Measurements from ENCODE around the gene MLLT6. TPM values are rescaled to one million over a fixed set of nuclear protein-coding genes. Genes with fewer than 3 reads are reported as not detected.

The MLLT6 gene
- total and polyA plus RNA-seq, 2 of the 13 experiments (the other 11 are each of a cell fraction or from before 2014, with no cell fraction given) = 50.7 to 69.5 TPM

DNA sequence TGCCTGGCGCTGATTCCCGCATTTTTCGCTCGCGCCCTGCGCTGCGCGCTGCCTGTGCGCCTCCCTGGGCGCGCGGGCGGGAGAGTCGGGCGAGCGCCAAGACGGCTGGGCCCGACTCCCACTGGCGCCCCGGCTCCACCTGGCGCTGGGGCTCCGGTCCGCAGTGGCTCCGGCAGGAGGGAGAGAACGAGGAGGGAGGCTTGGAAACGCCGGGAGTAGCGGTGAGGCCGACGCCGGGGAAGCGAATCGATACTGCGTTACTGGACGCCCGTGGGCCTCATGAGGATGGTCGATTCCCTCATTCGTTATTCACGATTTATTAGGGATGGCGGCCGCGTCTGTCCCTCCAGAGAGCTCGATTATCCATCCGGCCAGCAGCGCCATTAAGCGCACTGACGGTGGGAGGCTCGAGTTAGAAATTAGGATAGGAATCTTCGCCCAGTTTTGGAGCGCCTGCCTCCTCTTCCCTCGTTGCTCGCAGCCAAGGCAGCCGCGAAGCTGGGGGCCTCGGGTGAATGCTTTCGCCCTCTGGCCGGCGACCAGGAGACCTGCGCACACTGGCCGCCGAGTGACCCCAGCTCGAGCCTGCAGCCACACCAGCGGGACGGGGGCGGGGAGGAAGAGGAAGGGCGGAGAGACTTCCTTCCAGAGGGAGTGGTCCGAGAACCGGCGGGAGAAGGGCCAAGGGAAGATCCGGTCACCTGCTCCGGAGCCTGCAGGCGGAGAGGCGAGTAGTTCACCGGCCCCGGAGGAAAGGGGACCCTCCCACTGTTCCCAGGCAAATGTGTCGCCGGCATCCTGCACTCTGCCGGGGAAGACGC lies 44.4 kb downstream of the MLLT6 start (continued):
- TF ChIP-seq SALL2 (CRISPR knock-in tag; IDR thresholded peaks at IDR 0.05) (peak; percentile 88; the same call in 1 of the 2 replicates), TSC22D2 (CRISPR knock-in tag; IDR thresholded peaks at IDR 0.05; ENCODE audit: borderline replicate concordance) (0 out of 2 replicates have a peak, but pooled peaks have one; percentile 27), ONECUT2 (CRISPR knock-in tag; IDR thresholded peaks at IDR 0.05) (0 out of 2 replicates have a peak, but pooled peaks have one; percentile 19), ATF1 (CRISPR knock-in tag; IDR thresholded peaks at IDR 0.05) (no peak), NR2F1 (CRISPR knock-in tag; IDR thresholded peaks at IDR 0.05) (peak in 1 of 2 experiments; percentile 21; a peak in 1 of 4 replicates), POLR2AphosphoS5 (IDR thresholded peaks at IDR 0.05; ENCODE audit: low read depth, low read length) (peak; percentile 90), ATF4 (CRISPR knock-in tag; IDR thresholded peaks at IDR 0.05) (peak in 1 of 2 experiments; percentile 18; a peak in 1 of 4 replicates), KMT2B (CRISPR knock-in tag; IDR thresholded peaks at IDR 0.05) (peak; percentile 51; the same call in 1 of the 2 replicates), RORA (CRISPR knock-in tag; IDR thresholded peaks at IDR 0.05) (no peak), DR1 (CRISPR knock-in tag; IDR thresholded peaks at IDR 0.05) (peak; percentile 89), AGO1 (IDR thresholded peaks at IDR 0.05; ENCODE audit: low read depth, low read length, poor library complexity, severe bottlenecking) (peak; percentile 73), TARDBP (CRISPR knock-in tag; IDR thresholded peaks at IDR 0.05) (peak; percentile 87; the same call in 1 of the 2 replicates), HOXA7 (CRISPR knock-in tag; IDR thresholded peaks at IDR 0.05) (peak; percentile 70; the same call in 1 of the 2 replicates), FIP1L1 (IDR thresholded peaks at IDR 0.05; ENCODE audit: borderline replicate concordance, insufficient read depth, low read depth, low read length) (no peak), ZNF558 (CRISPR knock-in tag; IDR thresholded peaks at IDR 0.05; ENCODE audit: borderline replicate concordance) (peak; percentile 90), ZNF747 (CRISPR knock-in tag; IDR thresholded peaks at IDR 0.05; ENCODE audit: borderline replicate concordance) (peak; percentile 86; the same call in 1 of the 2 replicates), CCAR2 (optimal IDR thresholded peaks at IDR 0.05; ENCODE audit: low read depth, low read length) (no peak)
- TF ChIP-seq, protein P1, sequence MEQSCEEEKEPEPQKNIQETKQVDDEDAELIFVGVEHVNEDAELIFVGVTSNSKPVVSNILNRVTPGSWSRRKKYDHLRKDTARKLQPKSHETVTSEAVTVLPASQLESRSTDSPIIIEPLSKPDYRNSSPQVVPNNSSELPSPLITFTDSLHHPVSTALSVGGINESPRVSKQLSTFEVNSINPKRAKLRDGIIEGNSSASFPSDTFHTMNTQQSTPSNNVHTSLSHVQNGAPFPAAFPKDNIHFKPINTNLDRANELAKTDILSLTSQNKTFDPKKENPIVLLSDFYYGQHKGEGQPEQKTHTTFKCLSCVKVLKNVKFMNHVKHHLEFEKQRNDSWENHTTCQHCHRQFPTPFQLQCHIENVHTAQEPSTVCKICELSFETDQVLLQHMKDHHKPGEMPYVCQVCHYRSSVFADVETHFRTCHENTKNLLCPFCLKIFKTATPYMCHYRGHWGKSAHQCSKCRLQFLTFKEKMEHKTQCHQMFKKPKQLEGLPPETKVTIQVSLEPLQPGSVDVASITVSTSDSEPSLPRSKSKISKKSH (CRISPR knock-in tag; IDR thresholded peaks at IDR 0.05; ENCODE audit: borderline replicate concordance) = peak; percentile 76
- TF ChIP-seq, protein P2, sequence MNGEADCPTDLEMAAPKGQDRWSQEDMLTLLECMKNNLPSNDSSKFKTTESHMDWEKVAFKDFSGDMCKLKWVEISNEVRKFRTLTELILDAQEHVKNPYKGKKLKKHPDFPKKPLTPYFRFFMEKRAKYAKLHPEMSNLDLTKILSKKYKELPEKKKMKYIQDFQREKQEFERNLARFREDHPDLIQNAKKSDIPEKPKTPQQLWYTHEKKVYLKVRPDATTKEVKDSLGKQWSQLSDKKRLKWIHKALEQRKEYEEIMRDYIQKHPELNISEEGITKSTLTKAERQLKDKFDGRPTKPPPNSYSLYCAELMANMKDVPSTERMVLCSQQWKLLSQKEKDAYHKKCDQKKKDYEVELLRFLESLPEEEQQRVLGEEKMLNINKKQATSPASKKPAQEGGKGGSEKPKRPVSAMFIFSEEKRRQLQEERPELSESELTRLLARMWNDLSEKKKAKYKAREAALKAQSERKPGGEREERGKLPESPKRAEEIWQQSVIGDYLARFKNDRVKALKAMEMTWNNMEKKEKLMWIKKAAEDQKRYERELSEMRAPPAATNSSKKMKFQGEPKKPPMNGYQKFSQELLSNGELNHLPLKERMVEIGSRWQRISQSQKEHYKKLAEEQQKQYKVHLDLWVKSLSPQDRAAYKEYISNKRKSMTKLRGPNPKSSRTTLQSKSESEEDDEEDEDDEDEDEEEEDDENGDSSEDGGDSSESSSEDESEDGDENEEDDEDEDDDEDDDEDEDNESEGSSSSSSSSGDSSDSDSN (CRISPR knock-in tag; IDR thresholded peaks at IDR 0.05) = peak; percentile 97
- TF ChIP-seq, protein P3, sequence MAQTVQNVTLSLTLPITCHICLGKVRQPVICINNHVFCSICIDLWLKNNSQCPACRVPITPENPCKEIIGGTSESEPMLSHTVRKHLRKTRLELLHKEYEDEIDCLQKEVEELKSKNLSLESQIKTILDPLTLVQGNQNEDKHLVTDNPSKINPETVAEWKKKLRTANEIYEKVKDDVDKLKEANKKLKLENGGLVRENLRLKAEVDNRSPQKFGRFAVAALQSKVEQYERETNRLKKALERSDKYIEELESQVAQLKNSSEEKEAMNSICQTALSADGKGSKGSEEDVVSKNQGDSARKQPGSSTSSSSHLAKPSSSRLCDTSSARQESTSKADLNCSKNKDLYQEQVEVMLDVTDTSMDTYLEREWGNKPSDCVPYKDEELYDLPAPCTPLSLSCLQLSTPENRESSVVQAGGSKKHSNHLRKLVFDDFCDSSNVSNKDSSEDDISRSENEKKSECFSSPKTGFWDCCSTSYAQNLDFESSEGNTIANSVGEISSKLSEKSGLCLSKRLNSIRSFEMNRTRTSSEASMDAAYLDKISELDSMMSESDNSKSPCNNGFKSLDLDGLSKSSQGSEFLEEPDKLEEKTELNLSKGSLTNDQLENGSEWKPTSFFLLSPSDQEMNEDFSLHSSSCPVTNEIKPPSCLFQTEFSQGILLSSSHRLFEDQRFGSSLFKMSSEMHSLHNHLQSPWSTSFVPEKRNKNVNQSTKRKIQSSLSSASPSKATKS (CRISPR knock-in tag; IDR thresholded peaks at IDR 0.05) = no peak

All from HepG2 (cell line).